HepG2 (cell line): ENCODE data around the gene HINFP.

Experiments used
- KAT8 ChIP-seq: IDR thresholded peaks from 2 replicates; pipeline ENCODE4 v1.6.1; 2016; ENCODE audit warnings: missing genetic modification reagents, missing compliant biosample characterization
- ZNF432 ChIP-seq: sonication (generic); formaldehyde crosslinking; IDR thresholded peaks from 2 replicates; pipeline ENCODE4 v1.5.0; 2020; ENCODE audit warnings: missing genetic modification reagents, mild to moderate bottlenecking, borderline replicate concordance
- TF ChIP-seq, protein P1 (sequence below): sonication (generic); formaldehyde crosslinking; IDR thresholded peaks from 2 replicates; pipeline ENCODE4 v1.4.0; 2020; ENCODE audit warnings: missing genetic modification reagents

GRCh38 chr11:119109843-119110242 lies 11.5 kb upstream of the HINFP start:
- TF ChIP-seq, protein P1, sequence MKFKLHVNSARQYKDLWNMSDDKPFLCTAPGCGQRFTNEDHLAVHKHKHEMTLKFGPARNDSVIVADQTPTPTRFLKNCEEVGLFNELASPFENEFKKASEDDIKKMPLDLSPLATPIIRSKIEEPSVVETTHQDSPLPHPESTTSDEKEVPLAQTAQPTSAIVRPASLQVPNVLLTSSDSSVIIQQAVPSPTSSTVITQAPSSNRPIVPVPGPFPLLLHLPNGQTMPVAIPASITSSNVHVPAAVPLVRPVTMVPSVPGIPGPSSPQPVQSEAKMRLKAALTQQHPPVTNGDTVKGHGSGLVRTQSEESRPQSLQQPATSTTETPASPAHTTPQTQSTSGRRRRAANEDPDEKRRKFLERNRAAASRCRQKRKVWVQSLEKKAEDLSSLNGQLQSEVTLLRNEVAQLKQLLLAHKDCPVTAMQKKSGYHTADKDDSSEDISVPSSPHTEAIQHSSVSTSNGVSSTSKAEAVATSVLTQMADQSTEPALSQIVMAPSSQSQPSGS (CRISPR knock-in tag), result no peak
- no peak for TF ChIP-seq KAT8 (CRISPR knock-in tag)
- no peak for TF ChIP-seq ZNF432 (CRISPR knock-in tag)
